GM19372 (cell line): ENCODE measurements around the gene CFAP119.

ENCODE experiments used
- ATAC-seq: cut with Tn5 transposase; IDR thresholded peaks from one replicate; pipeline ENCODE4 v1.9.1; 2021; ENCODE audit warnings: mild to moderate bottlenecking, low read depth, moderate library complexity; ENCODE audit not compliant: unreplicated experiment

Gene CFAP119

GRCh38 chr16:30762991-30763725, 1.3 kb upstream of the CFAP119 start:
- ATAC-seq, result no peak

- ATAC-seq, result peak; percentile 25
Measured at GRCh38 chr16:30761427-30761927, 385 bp downstream of the CFAP119 start.

- no peak for ATAC-seq
Measured at GRCh38 chr16:30760577-30761426, 1.1 kb downstream of the CFAP119 start.

- no peak for ATAC-seq
Measured at GRCh38 chr16:30760001-30760559, 1.8 kb downstream of the CFAP119 start.

- ATAC-seq, result no peak
Measured at GRCh38 chr16:30758988-30759491, 2.8 kb downstream of the CFAP119 start.

- ATAC-seq, result no peak
Measured at GRCh38 chr16:30757316-30757715, 4.5 kb downstream of the CFAP119 start.

GRCh38 chr16:30756781-30757100, 5.1 kb downstream of the CFAP119 start:
- ATAC-seq, result no peak

- ATAC-seq, result no peak
Measured at GRCh38 chr16:30755955-30756780, 5.7 kb downstream of the CFAP119 start.

GRCh38 chr16:30753596-30753995, 8.3 kb downstream of the CFAP119 start:
- no peak for ATAC-seq

GRCh38 chr16:30750876-30751465, 10.9 kb downstream of the CFAP119 start:
- ATAC-seq, result no peak

- no peak for ATAC-seq
Measured at GRCh38 chr16:30750201-30750600, 11.7 kb downstream of the CFAP119 start.

GRCh38 chr16:30748634-30749445, 13.0 kb downstream of the CFAP119 start:
- no peak for ATAC-seq

- peak; percentile 94 for ATAC-seq
Measured at GRCh38 chr16:30747799-30748633, 13.8 kb downstream of the CFAP119 start, which contains the start of gene PHKG2. PHKG2 (plus strand) TSS chr16:30748425; CDS start chr16:30748821, 396 bp downstream.

- ATAC-seq, result no peak
Measured at GRCh38 chr16:30747331-30747730, 14.5 kb downstream of the CFAP119 start.

- ATAC-seq, result no peak
Measured at GRCh38 chr16:30746638-30747175, 15.2 kb downstream of the CFAP119 start.

- ATAC-seq, result no peak
Measured at GRCh38 chr16:30745082-30745481, 16.8 kb downstream of the CFAP119 start.

GRCh38 chr16:30744183-30744582, 17.7 kb downstream of the CFAP119 start:
- ATAC-seq, result no peak

- ATAC-seq, result no peak
Measured at GRCh38 chr16:30743716-30744115, 18.1 kb downstream of the CFAP119 start.
